HepG2 (cell line): Measurements from ENCODE around the gene GRIK3. TPM values are rescaled to one million over a fixed set of nuclear protein-coding genes. Genes with fewer than 3 reads are reported as not detected.

ENCODE experiments used
- ATAC-seq: fragments of 200-7000 bp; cut with Tn5 transposase; 3 replicates; pipeline ENCODE4 v1.9.1; 2020; ENCODE audit warnings: mild to moderate bottlenecking, moderate library complexity
- BruUV-seq: library from RNA; stranded (reverse); fragments of 400-500 nt; replicated peaks from 2 replicates; lab custom pipeline; 2021; lab: Mats Ljungman, UMichigan
- CTCF ChIA-PET: fragments of 300-600 bp; formaldehyde crosslinking; extraction: SDS; loops from one replicate; lab custom pipeline; 2021; ENCODE audit warnings: low total read pairs, inconsistent platforms, low intra/inter-chr PET ratio; lab: Yijun Ruan, JAX
- POLR2A ChIA-PET: fragments of 350-600 bp; sonication (Branson Sonifier 250); formaldehyde crosslinking; loops from one replicate; lab custom pipeline; 2020; ENCODE audit warnings: antibody characterized with exemption, inconsistent platforms; lab: Yijun Ruan, JAX
- DNase-seq: peaks from one replicate; pipeline ENCODE4 v3.0.0-alpha.2; 2015; ENCODE audit warnings: low spot score
- FAIRE-seq: peaks from 3 replicates; lab custom pipeline; 2011; peaks lifted over from hg19 to GRCh38; lab: Jason Lieb, UNC
- H2AFZ ChIP-seq: one replicate; pipeline ENCODE4 v1.6.1; 2011; ENCODE audit warnings: low read length, inconsistent platforms
- H3K27ac ChIP-seq: fragments of 300-600 bp; 3 replicates; pipeline ENCODE4 v1.8.0; 2011; ENCODE audit warnings: mixed run types, mild to moderate bottlenecking, mixed read lengths, low read length, inconsistent platforms; ENCODE audit not compliant: insufficient read depth; ENCODE audit errors: extremely low read length
- H3K27me3 ChIP-seq, 2 experiments: fragments of 200-600 bp in 1 of 2; 2 replicates in 1 of 2; 3 replicates in 1 of 2; pipeline versions ENCODE4 v1.6.0 to v1.8.0; 2011; ENCODE audit warnings: low read length in 2 of 2, mild to moderate bottlenecking in 2 of 2, moderate library complexity in 2 of 2, inconsistent platforms in 1 of 2; ENCODE audit not compliant: insufficient read depth in 2 of 2, control insufficient read depth in 1 of 2
- H3K36me3 ChIP-seq, 2 experiments: fragments of 200-600 bp in 1 of 2; replicated peaks in 1 of 2; 2 replicates in 1 of 2; 3 replicates in 1 of 2; pipeline versions ENCODE4 v1.5.1 to v1.8.0; 2011; ENCODE audit warnings: low read length in 2 of 2, inconsistent platforms in 1 of 2; ENCODE audit not compliant: insufficient read depth in 2 of 2, control insufficient read depth in 1 of 2
- H3K4me1 ChIP-seq: 2 replicates; pipeline ENCODE4 v1.5.1; 2012; ENCODE audit warnings: low read length, inconsistent platforms; ENCODE audit not compliant: insufficient read depth
- H3K4me2 ChIP-seq: 2 replicates; pipeline ENCODE4 v1.6.0; 2011; ENCODE audit warnings: low read depth, low read length, inconsistent platforms
- H3K4me3 ChIP-seq, 3 experiments: fragments of 200-600 bp in 1 of 3; sonication (generic), shearing (Covaris generic) in 1 of 3; replicated peaks in 1 of 3; 2 replicates each; pipeline ENCODE4 v1.5.1; 2011 to 2016; ENCODE audit warnings: low read length in 3 of 3, inconsistent platforms in 2 of 3, low read depth in 2 of 3, mild to moderate bottlenecking in 2 of 3, control low read depth in 1 of 3, mixed read lengths in 1 of 3; ENCODE audit not compliant: insufficient read depth in 1 of 3
- H3K79me2 ChIP-seq: one replicate; pipeline ENCODE4 v1.6.1; 2011; ENCODE audit warnings: low read length, inconsistent platforms; ENCODE audit not compliant: insufficient read depth
- H3K9ac ChIP-seq: 2 replicates; pipeline ENCODE4 v1.6.0; 2011; ENCODE audit warnings: mild to moderate bottlenecking, low read depth, low read length, inconsistent platforms; ENCODE audit not compliant: insufficient read depth
- H3K9me3 ChIP-seq: 2 replicates; pipeline ENCODE4 v1.5.1; 2012; ENCODE audit warnings: mild to moderate bottlenecking, low read length
- H4K20me1 ChIP-seq: 2 replicates; pipeline ENCODE4 v1.6.0; 2011; ENCODE audit warnings: inconsistent platforms, mild to moderate bottlenecking, low read length, moderate library complexity; ENCODE audit not compliant: insufficient read depth
- GFI1 ChIP-seq: sonication (generic); formaldehyde crosslinking; IDR thresholded peaks from 2 replicates; pipeline ENCODE4 v1.5.0; 2020; ENCODE audit warnings: missing genetic modification reagents, mild to moderate bottlenecking, borderline replicate concordance
- JUN ChIP-seq: sonication (generic); formaldehyde crosslinking; IDR thresholded peaks from 2 replicates; pipeline ENCODE4 v1.4.0; 2020; ENCODE audit warnings: mild to moderate bottlenecking, missing genetic modification reagents
- MAFG ChIP-seq: sonication (generic); formaldehyde crosslinking; IDR thresholded peaks from 2 replicates; pipeline ENCODE4 v1.5.1; 2020; ENCODE audit warnings: mild to moderate bottlenecking, missing genetic modification reagents
- MTA3 ChIP-seq: sonication (generic); formaldehyde crosslinking; IDR thresholded peaks from 2 replicates; pipeline ENCODE4 v1.4.0; 2020; ENCODE audit warnings: missing genetic modification reagents
- NCOA2 ChIP-seq: sonication (generic); formaldehyde crosslinking; IDR thresholded peaks from 2 replicates; pipeline ENCODE4 v1.8.0; 2022; ENCODE audit warnings: inconsistent platforms
- NRL ChIP-seq: sonication (generic); formaldehyde crosslinking; IDR thresholded peaks from 2 replicates; pipeline ENCODE4 v1.5.0; 2020; ENCODE audit warnings: missing genetic modification reagents, mild to moderate bottlenecking, moderate library complexity, borderline replicate concordance
- SP1 ChIP-seq, 2 experiments: fragments of 450-650 bp in 1 of 2; sonication (generic) in 1 of 2; formaldehyde crosslinking in 1 of 2; IDR thresholded peaks; 2 replicates each; pipeline versions ENCODE4 v1.4.0 to v1.6.1; 2016 to 2020; ENCODE audit warnings: missing genetic modification reagents in 1 of 2
- THAP8 ChIP-seq: sonication (generic); formaldehyde crosslinking; IDR thresholded peaks from 2 replicates; pipeline ENCODE4 v1.5.1; 2020; ENCODE audit warnings: missing genetic modification reagents, mild to moderate bottlenecking, borderline replicate concordance
- ZBTB7A ChIP-seq: sonication (generic); formaldehyde crosslinking; IDR thresholded peaks from 2 replicates; pipeline ENCODE4 v1.8.0; 2022; ENCODE audit warnings: mild to moderate bottlenecking, missing genetic modification reagents
- ZFP37 ChIP-seq: sonication (generic); formaldehyde crosslinking; IDR thresholded peaks from 2 replicates; pipeline ENCODE4 v1.4.0; 2020; ENCODE audit warnings: missing genetic modification reagents, borderline replicate concordance
- ZNF747 ChIP-seq: sonication (generic); formaldehyde crosslinking; IDR thresholded peaks from 2 replicates; pipeline ENCODE4 v1.8.1; 2023; ENCODE audit warnings: missing genetic modification reagents, mild to moderate bottlenecking, borderline replicate concordance
- ZNF776 ChIP-seq: sonication (generic); formaldehyde crosslinking; IDR thresholded peaks from 2 replicates; pipeline ENCODE4 v1.4.0; 2020; ENCODE audit warnings: mild to moderate bottlenecking, missing genetic modification reagents
- WGBS: methylation state at CpG from one replicate; pipeline ENCODE4 v1.1.6; 2017; ENCODE audit warnings: low lambda C conversion rate; 5-methylcytosine and 5-hydroxymethylcytosine counted together
- in situ Hi-C: cut with HindIII; loops from 2 replicates; pipeline ENCODE4 v1.10.0; 2017; ENCODE audit warnings: low pct_unique_long_range_greater_than_20kb; ENCODE audit not compliant: extremely low pct_ligation_motif_present
- intact Hi-C: fragments of 100-400 bp; cut with micrococcal nuclease; formaldehyde crosslinking; loops from one replicate; pipeline ENCODE4 v1.10.0; 2022; ENCODE audit not compliant: unreplicated experiment
- polyA plus RNA-seq, 8 experiments: library from polyadenylated mRNA; depleted of rRNA in 3 of 8; stranded (reverse) in 7 of 8; unstranded in 1 of 8; fragments of >200 nt; fragmentation: Illumina TruSeq in 4 of 8; extraction: Trizol in 4 of 8; gene quantifications; 2 replicates each; pipeline versions ENCODE4 v1.2.1 to v1.2.3, GENCODE V29; 2011 to 2016; ENCODE audit warnings: low read depth in 4 of 8, missing spikeins in 1 of 8, mixed read lengths in 1 of 8; ENCODE audit not compliant: insufficient read depth in 1 of 8
- total RNA-seq, 5 experiments: library from RNA; depleted of rRNA; stranded (reverse); fragments of >200 nt; fragmentation: Illumina TruSeq; extraction: Trizol; gene quantifications; 2 replicates each; pipeline ENCODE4 v1.2.3, GENCODE V29; 2016; ENCODE audit warnings: low read depth in 1 of 5

GRIK3 gene
- total and polyA plus RNA-seq, 2 of the 13 experiments (the other 11 are each of a cell fraction or from before 2014, with no cell fraction given) = not detected

- Histone ChIP-seq H2AFZ (no peak overlapping the region), H3K9ac (no peak overlapping the region), H3K27me3 (no peaks in the 10 kb centered on the region; a peak in 1 of 5 replicates), H3K4me1 (no peaks in the 10 kb centered on the region), H3K79me2 (no peaks in the 10 kb centered on the region), H3K4me3 (no peak overlapping the region), H3K27ac (no peak overlapping the region)
- intact Hi-C loops = no loop called here
- ChIA-PET POLR2A (no interaction called here), CTCF (no interaction called here)
- ATAC-seq = peak; percentile 35; the same call in 2 of the 3 replicates
- TF ChIP-seq THAP8 (CRISPR knock-in tag) = no peak
- TF ChIP-seq ZFP37 = no peak
- TF ChIP-seq JUN (CRISPR knock-in tag) = no peak
- no peak for TF ChIP-seq ZBTB7A (CRISPR knock-in tag)
- TF ChIP-seq ZNF747 (CRISPR knock-in tag) = no peak
- TF ChIP-seq, all 625 proteins: peak for 0
- no peak for DNase-seq
- WGBS = 33% methylated on average over 4 of the region's 8 CpGs
- no peak overlapping the region for H3K4me2 ChIP-seq
- in situ Hi-C loops = no loop called here
- no TSS peak for BruUV-seq
- H4K20me1 ChIP-seq = no peaks in the 10 kb centered on the region
- H3K36me3 ChIP-seq = no peaks in the 10 kb centered on the region
- H3K9me3 ChIP-seq = no peaks in the 10 kb centered on the region
- FAIRE-seq = no peak
Observed at GRCh38 chr1:36994868-36995267, 39.4 kb downstream of the GRIK3 start.

DNA sequence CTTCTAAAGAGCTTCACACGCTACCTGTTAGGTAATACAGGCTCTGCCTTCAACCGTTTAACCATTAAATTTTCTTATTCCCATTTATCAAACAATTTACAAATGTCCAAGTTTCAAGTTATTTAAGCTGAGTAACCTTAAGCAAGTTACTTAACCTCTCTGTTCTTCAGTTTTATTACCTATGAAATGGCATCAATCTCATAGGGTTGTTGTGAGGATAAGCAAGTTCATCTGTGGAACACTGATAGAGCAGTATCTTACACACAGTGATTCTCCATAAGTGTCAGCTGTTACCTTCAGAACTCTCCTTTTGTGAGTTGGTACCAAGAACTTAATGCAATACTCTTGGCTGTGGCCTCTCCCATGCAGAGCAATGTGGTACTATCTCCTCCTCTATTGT lies 40.0 kb downstream of the GRIK3 start:
- no TSS peak for BruUV-seq
- peaks cover 0 to under 1% of the 10 kb centered on the region in 2 experiments; a peak in 1 of 5 replicates for H3K27me3 ChIP-seq
- no peaks in the 10 kb centered on the region for H3K36me3 ChIP-seq
- ATAC-seq (no peak), FAIRE-seq (no peak), DNase-seq (no peak)
- no peaks in the 10 kb centered on the region for H3K79me2 ChIP-seq
- no peak overlapping the region for H2AFZ ChIP-seq
- H3K4me3 ChIP-seq = no peak overlapping the region
- H3K4me1 ChIP-seq = no peaks in the 10 kb centered on the region
- CTCF ChIA-PET = no interaction called here
- TF ChIP-seq SP1 (IDR thresholded peaks at IDR 0.05) (no peak), SP1 (CRISPR knock-in tag; IDR thresholded peaks at IDR 0.05) (no peak), ZNF776 (CRISPR knock-in tag) (no peak), NCOA2 (no peak), MAFG (CRISPR knock-in tag) (no peak), NRL (CRISPR knock-in tag) (no peak), MTA3 (CRISPR knock-in tag) (no peak), GFI1 (no peak)
- H3K27ac ChIP-seq = no peak overlapping the region
- no peak overlapping the region for H3K4me2 ChIP-seq
- POLR2A ChIA-PET = no interaction called here
- H3K9me3 ChIP-seq = no peaks in the 10 kb centered on the region
- 42% methylated on average over 2 of the region's 2 CpGs for WGBS
- in situ Hi-C loops (no loop called here), intact Hi-C loops (no loop called here)
- no peaks in the 10 kb centered on the region for H4K20me1 ChIP-seq
- H3K9ac ChIP-seq = no peak overlapping the region
